Mucosa of descending colon (tissue), 3 donors: ENCODE measurements around the gene FSCN2. TPM values are rescaled to one million over a fixed set of nuclear protein-coding genes. Genes with fewer than 3 reads are reported as not detected.
"Not testable (repeated sequence)": the region's sequence is repeated elsewhere in the genome, so short reads cannot be mapped to it uniquely, and the experiment has no call there.

Source experiments
- ATAC-seq: fragments of 200-7000 bp; cut with Tn5 transposase; one replicate; pipeline ENCODE4 v1.9.1; 2020; ENCODE audit warnings: mild to moderate bottlenecking, moderate library complexity
- DNase-seq, 3 donors: peaks; one replicate each; pipeline ENCODE4 v3.0.0-alpha.2; 2020
- H3K36me3 ChIP-seq: fragments of 200-600 bp; one replicate; pipeline ENCODE4 v1.8.0; 2021; ENCODE audit warnings: low read depth, mild to moderate bottlenecking
- H3K4me1 ChIP-seq: fragments of 200-600 bp; one replicate; pipeline ENCODE4 v1.8.0; 2021; ENCODE audit warnings: low read depth, mild to moderate bottlenecking
- H3K4me3 ChIP-seq: fragments of 200-600 bp; one replicate; pipeline ENCODE4 v1.8.0; 2021; ENCODE audit warnings: mild to moderate bottlenecking
- H3K9me3 ChIP-seq: fragments of 200-600 bp; one replicate; pipeline ENCODE4 v1.8.0; 2021; ENCODE audit warnings: mild to moderate bottlenecking
- CTCF ChIP-seq: fragments of 200-600 bp; IDR thresholded peaks from one replicate; pipeline ENCODE4 v1.8.0; 2022; ENCODE audit warnings: antibody characterized with exemption, mild to moderate bottlenecking
- intact Hi-C, 2 donors: fragments of 100-400 bp; cut with DNase I in 1 of 2; cut with micrococcal nuclease in 1 of 2; formaldehyde crosslinking; loops; one replicate each; pipeline versions ENCODE4 v1.11.0 to v1.11.1; 2022; cut with DNase I, micrococcal nuclease
- total RNA-seq, 3 donors: library from RNA; stranded (reverse); fragmentation: NEBNext Ultra II Directional in 2 of 3; extraction: Animal tissue kit (Norgen Biotek cat#: 25700) in 2 of 3; gene quantifications; one replicate each; pipeline versions ENCODE4 v1.2.1 to v1.2.4, GENCODE V29; 2021 to 2023
- donor health status: DM: no; HTN: no; CAD: no; lungs with moderate emphysema.
- donor health status: DM: no; HTN: no; CAD: no.
- donor health status: DM: no; HTN: yes; CAD: no.

FSCN2 gene
- total RNA-seq, 3 donors from 2014 or later: 1.6 to 4.0 (median 2.5) TPM

DNA sequence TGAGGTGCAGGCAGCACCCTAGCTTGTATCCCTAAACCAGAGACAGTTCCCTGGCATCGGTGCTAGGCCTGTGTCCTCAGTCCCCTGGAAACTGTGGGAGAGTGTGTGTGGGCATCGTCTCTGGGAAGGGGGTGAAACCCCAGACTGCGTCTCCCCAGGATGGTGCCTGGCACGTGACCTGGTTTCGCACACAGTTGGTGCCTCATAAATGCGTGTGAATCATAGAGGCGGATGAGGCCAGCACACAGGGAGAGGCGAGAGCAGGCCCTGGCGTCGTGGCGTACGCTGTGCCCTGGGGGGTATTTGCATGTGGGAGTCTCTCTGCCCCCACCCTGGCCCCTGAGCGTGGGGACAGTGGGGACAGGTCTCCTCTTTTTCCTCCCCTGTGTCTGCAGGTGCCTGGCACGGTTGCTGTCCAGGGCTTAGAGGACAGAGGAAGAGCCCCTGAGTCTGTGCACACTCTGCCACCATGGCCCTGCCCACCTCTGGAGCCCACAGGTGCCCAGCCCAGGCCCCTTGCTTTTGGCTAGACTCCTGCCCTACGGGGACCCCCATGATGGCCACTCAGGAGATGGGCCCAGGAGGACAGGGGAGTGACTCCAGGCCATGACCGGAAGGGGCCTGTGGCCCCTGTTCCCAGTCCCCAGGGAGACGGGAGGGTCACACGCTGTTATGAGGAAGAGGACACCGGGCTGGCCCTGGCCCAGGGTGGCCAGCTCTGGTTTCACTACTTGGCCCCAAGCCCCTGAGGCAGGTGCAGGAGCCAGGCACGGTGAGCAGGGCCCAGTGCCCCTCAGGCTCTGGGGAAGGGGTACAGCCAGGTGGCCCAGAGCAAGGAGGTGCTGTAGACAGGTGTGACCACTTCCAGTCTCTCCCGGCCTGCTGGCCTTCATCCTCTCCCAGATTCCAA, 1.3 kb upstream of the FSCN2 start:
- ATAC-seq (no peak), DNase-seq (no peak)
- Histone ChIP-seq H3K36me3 (no peaks in the 10 kb centered on the region), H3K9me3 (no peaks in the 10 kb centered on the region), H3K4me1 (peaks cover 14% of the 10 kb centered on the region), H3K4me3 (no peak overlapping the region)
- intact Hi-C loops: no loop called here
- no peak for TF ChIP-seq CTCF

DNA sequence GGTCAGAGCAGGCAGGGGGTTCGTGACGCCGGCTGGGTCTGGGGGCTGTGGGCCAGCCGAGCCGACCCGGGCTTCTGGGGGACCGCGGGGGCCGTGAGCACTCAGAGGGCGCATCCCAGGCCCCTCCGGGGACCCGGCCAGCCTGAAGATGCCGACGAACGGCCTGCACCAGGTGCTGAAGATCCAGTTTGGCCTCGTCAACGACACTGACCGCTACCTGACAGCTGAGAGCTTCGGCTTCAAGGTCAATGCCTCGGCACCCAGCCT, 140 bp downstream of the FSCN2 start:
- no peaks in the 10 kb centered on the region for H3K36me3 ChIP-seq
- H3K4me3 ChIP-seq: no peak overlapping the region
- H3K4me1 ChIP-seq: peaks cover 14% of the 10 kb centered on the region
- H3K9me3 ChIP-seq: no peaks in the 10 kb centered on the region
- DNase-seq (peak in 1 of 3 donors; percentile 43), ATAC-seq (no peak)
- intact Hi-C loops: no loop called here
- no peak for TF ChIP-seq CTCF

- H3K36me3 ChIP-seq: no peaks in the 10 kb centered on the region
- ATAC-seq (peak; percentile 66), DNase-seq (no peak)
- peaks cover 14% of the 10 kb centered on the region for H3K4me1 ChIP-seq
- TF ChIP-seq CTCF: no peak
- no peak overlapping the region for H3K4me3 ChIP-seq
- intact Hi-C loops: no loop called here
- H3K9me3 ChIP-seq: no peaks in the 10 kb centered on the region
These were observed 667 bp downstream of the FSCN2 start for GRCh38 chr17:81528651-81529436.

DNA sequence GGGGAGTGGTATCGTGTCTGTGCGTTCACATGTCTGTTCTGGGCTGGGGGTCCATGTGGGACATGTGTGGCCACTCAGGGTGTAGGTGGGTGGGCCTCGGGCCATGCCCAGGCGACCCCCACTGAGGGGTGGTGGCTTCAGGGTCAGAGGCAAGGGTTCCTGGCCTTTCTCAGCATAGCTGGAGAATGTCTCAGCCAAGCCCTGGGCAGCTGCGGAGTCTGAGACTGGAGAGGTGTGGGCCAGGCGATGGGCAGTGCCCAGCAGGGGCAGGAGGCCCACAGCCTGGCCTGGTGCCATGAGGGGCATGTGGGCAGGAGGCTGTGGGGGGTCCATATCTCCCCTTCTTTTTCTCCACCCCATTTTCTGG, 1.2 kb downstream of the FSCN2 start:
- H3K4me3 ChIP-seq: no peak overlapping the region
- H3K9me3 ChIP-seq: no peaks in the 10 kb centered on the region
- no peaks in the 10 kb centered on the region for H3K36me3 ChIP-seq
- intact Hi-C loops: no loop called here
- DNase-seq (no peak), ATAC-seq (no peak)
- no peak for TF ChIP-seq CTCF
- H3K4me1 ChIP-seq: peaks cover 14% of the 10 kb centered on the region

- ATAC-seq, H3K36me3 ChIP-seq, intact Hi-C loops, H3K4me3 ChIP-seq, H3K9me3 ChIP-seq, DNase-seq: not testable (repeated sequence)
- peaks cover 14% of the 10 kb centered on the region for H3K4me1 ChIP-seq
These were observed 2.8 kb downstream of the FSCN2 start for GRCh38 chr17:81531013-81531412.

GRCh38 chr17:81531998-81532404, 3.8 kb downstream of the FSCN2 start:
- H3K4me3 ChIP-seq, ATAC-seq, H3K36me3 ChIP-seq, DNase-seq, H3K9me3 ChIP-seq, intact Hi-C loops: not testable (repeated sequence)
- peaks cover 18% of the 10 kb centered on the region for H3K4me1 ChIP-seq
